GM18907 (cell line): ENCODE results near the gene PLIN4.

Source experiments
- ATAC-seq: cut with Tn5 transposase; IDR thresholded peaks from one replicate; pipeline ENCODE4 v1.9.1; 2021; ENCODE audit warnings: mild to moderate bottlenecking, moderate library complexity; ENCODE audit not compliant: unreplicated experiment

Gene PLIN4

GRCh38 chr19:4493929-4494690, 24.2 kb downstream of the PLIN4 start:
- ATAC-seq: no peak

GRCh38 chr19:4493104-4493928, 25.0 kb downstream of the PLIN4 start:
- ATAC-seq: no peak

DNA sequence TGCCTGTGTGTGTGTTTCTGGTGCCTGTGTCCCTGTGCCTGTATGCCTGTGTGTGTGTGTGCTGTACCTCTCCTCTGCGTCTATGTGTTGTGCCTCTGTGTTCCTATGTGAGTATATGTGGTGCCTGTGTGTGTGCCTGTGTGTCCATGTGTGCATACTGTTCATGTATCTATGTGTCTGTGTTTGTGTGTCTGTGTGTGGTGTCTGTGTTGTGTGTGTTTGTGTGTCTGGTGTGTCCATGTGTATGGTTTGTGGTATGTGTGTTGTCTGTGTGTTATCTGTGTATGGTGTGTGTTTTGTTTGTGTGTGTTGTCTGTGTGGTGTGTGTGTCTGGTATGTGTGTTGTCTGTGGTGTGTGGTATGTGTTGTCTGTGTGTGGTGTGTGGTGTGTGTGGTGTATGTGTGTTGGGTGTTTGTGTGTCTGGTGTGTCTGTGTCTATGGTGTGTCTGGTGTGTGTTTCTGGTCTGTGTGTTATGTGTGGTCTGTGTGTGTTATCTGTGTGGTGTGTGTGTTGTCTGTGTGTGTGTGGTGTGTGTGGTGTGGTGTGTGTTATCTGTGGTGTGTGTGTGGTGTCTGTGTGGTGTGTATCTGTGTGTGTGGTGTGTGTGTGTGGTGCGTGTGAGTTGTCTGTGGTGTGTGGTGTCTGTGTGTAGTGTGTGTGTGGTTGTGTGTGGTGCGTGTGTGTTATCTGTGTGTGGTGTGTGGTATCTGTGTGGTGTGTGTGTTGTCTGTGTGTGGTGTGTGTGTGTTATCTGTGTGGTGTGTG, 25.8 kb downstream of the PLIN4 start:
- no peak for ATAC-seq

DNA sequence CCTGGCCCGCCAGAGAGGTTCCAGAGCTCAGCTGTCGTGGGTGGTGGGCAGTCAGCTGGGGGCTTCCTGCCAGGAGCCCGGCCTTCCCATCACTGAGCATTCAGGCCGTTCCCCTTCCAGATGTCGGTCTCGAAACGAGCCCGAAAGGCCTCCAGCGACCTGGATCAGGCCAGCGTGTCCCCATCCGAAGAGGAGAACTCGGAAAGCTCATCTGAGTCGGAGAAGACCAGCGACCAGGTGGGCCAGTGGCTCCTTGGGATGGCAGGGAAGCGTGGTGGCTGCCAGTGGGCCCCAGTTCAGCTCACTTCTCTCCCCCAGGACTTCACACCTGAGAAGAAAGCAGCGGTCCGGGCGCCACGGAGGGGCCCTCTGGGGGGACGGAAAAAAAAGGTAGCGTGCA, 26.8 kb downstream of the PLIN4 start:
- ATAC-seq: no peak

- ATAC-seq: no peak
Observed at GRCh38 chr19:4488496-4488895, 29.8 kb downstream of the PLIN4 start.

GRCh38 chr19:4487572-4487971, 30.7 kb downstream of the PLIN4 start:
- ATAC-seq: no peak

DNA sequence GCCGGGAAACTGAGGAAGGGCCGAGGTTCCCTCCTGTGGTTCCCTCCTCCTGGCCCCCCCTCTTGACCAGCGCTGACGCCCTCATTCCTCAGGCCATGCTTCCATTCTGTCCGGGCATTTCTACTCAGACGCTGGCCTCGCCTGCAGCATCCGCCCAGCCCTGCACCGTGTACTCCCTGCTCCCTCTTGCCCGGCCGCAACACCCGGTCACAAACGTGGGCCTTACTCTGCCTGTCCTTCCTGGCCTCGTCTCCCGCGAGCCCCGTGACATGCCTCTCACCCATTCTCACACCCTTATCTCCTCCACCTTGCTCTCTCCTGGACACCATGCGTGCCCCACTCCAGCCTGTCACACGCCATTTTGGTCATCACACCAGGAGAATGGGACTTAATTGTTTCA, 34.9 kb downstream of the PLIN4 start:
- ATAC-seq: no peak

DNA sequence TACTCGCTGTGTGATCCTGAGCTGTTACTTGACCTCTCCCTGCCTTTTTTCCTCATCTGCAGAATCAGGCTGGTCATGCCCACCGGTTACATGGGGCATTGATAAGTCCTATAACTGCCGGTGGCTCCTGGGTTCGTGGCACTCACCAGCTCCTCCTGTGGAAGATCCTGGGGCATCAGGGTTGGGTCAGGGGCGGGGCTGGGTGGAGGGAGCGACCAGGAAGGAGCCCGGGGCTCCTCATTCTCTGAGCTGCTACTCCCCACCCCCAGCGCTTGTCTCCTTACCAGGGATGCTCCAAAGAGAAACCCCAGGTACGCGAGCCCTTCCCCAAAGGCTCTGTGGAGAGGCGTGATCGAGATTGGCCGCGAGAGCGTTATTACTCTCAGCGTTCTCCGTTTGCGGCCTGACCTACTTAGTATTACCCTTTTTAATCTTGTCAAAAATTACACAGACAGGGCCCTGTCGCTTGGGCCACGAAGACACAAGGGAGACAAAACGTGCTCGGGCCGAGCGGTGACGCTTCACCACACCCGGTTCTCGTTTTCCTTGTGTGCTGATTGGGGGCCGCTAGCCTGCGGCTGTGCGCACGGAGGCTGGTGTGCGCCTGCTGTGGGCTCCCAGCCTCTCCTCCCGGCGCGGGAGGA, 35.4 kb downstream of the PLIN4 start:
- ATAC-seq: no peak

- ATAC-seq: no peak
Observed at GRCh38 chr19:4477034-4477801, 41.1 kb downstream of the PLIN4 start.

DNA sequence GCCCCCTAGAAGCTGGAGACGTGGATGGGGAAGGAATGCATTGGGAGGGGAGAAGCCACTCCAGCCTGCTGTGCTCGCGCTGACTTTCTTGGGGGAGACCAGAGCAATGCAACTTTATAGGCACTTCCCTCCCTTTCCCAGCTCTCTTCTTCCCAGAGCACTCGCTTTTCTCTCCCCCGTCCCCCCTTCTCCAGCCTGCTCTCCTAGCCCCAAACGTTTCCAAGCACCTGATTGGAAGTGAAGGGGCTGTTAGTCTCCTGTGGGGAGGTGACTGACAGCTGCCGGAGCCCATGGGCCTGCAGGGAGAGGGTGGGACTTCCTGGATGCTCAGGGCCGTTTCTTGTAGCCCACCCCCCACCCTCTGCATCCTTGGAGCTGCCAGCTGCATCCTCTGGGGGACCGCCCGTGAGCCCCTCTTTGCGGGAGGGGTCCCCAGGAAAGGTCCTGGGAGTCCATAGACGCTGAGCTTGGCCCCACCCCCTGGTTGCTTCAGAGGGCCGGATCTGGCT, 43.7 kb downstream of the PLIN4 start:
- no peak for ATAC-seq

GRCh38 chr19:4473763-4474513, 44.3 kb downstream of the PLIN4 start:
- no peak for ATAC-seq

DNA sequence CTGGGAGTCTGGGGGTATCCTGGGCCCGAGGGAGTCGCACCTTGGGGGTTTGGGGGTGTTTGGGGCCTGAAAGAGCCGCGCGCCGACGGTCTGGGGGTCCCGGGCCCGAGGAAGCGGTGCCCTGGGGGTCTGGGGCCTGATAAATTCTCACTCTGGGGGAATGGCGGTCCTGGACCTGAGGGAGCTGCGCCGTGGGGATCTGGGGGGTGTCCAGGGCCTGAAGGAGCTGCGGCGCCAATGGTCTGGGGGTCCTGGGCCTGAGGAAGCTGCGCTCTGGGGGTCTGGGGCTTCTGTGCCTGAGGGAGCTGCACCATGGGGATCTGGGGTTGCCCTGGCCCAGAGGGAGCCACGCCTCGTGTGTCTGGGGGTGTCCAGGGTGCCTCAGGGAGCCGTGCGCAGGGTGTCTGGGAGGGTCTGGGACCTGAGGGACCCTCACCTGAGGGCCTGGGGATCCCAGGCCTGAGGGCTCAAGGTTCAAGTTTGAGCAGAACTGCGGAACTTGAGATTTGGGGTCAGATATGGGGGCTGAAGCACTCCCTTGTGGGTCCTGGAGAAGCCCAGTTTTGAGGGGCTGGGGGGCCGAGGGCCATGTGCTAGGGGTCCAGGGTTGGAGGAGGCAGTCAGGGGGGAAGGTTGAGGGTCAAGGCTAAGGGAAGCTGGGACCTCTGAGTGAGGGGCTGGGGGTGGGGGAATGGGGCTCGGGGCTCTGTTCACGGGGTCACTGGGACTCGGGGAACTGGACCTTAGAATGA, 45.1 kb downstream of the PLIN4 start:
- no peak for ATAC-seq

DNA sequence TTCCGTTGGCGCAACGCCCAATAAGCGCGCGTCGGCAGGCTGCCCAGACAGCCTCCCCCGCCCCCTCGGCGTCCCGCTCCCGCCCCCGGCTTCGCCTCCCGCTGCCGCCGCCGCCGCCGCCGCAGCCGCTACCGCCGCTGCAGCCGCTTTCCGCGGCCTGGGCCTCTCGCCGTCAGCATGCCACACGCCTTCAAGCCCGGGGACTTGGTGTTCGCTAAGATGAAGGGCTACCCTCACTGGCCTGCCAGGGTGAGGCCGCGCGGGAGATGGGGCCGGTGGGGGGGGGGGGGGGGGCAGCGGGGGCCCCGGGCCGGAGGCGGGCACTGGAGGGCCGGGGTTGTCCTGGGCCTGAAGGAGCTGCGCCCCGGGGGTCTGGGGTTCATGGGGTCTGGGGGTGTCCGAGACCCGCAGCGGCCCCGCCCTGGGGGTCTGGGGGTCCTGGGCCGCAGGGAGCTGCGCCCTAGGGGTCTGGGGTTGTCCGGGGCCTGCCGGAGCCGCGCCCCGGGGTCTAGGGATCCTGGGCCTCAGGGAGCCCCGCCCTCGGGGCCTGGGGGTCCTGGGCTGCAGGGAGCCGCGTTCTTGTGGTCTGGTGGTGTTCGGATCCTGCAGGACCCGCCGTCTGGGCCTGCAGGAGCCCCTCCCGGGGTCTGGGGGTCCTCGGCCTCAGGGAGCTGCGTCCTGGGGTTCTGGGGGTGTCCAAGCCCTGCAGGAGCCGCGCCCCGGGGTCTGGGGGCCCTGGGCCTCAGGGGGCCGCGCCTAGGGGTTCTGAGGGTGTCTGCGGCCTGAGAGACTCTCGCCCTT, 45.9 kb downstream of the PLIN4 start, which contains the start of gene HDGFL2:
Gene HDGFL2 (plus strand): TSS at position 124 of the 801 bp plus-strand sequence. CDS start 54 bp downstream, at position 178.
- peak; percentile 7 for ATAC-seq

- ATAC-seq: peak; percentile 88
Observed at GRCh38 chr19:4471403-4472173, 46.7 kb downstream of the PLIN4 start.

DNA sequence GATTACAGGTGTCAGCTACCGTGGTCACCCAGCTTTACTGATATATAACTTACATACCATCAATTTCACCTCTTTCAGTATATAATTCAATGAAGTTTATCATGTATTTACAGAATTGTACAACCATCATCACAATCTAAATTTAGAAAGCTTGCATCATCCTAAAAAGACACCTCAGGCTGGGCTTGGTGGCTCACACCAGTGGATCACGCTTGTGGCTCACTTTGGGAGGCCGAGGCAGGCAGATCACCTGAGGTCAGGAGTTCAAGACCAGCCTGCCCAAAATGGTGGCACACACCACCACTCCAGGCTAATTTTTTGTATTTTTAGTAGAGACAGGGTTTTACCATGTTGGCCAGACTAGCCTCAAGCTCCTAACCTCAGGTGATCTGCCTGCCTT, 50.5 kb downstream of the PLIN4 start:
- ATAC-seq: no peak

- no peak for ATAC-seq
Observed at GRCh38 chr19:4464815-4465581, 53.3 kb downstream of the PLIN4 start.
